GM20000 (cell line): ENCODE results near the gene SRBD1.
"Not testable (repeated sequence)": the region's sequence is repeated elsewhere in the genome, so short reads cannot be mapped to it uniquely, and the experiment has no call there.

Source experiments
- DNase-seq: peaks from one replicate; pipeline ENCODE4 v3.0.0; 2012; ENCODE audit warnings: low spot score
- TF ChIP-seq, protein P1 (sequence below): IDR thresholded peaks from 2 replicates; pipeline ENCODE4 v1.5.1; 2012; ENCODE audit warnings: mild to moderate bottlenecking, control low read depth; ENCODE audit errors: extremely low read depth, missing control alignments

The SRBD1 gene

DNA sequence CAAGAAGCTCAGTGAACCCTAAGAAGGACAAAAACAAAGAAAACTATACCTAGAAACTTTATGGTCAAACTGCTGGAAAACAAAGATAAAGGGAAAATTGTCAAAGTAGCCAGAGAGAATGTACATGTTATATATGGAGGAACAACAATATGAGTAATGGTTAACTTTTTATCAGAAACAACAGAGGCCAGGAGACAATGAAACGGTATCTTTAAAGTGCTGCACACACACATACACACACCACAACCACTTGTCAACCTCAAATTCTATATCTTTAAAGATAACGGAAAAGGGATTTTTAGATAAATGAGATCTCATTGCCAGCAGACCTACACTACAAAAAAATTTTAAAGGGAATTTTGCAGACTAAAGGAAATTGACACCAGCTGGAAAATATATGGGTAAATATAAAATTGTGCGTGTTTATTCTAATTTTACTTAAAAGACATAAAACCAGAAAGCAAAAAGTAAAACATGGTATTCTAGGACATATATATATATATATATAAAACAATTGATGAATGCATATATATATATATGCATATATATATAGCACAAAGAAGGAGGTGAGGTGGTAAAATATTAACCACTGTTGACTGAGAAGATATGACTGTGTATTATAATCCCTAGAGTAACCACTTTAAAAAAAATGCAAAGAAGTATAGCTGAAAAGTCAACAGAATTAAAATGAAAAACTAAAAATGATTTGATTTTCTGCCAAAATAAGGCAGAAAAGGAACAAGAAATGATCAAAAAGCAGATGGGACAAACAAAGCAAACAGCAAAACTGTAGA lies 172.0 kb downstream of the SRBD1 start:
- TF ChIP-seq, protein P1, sequence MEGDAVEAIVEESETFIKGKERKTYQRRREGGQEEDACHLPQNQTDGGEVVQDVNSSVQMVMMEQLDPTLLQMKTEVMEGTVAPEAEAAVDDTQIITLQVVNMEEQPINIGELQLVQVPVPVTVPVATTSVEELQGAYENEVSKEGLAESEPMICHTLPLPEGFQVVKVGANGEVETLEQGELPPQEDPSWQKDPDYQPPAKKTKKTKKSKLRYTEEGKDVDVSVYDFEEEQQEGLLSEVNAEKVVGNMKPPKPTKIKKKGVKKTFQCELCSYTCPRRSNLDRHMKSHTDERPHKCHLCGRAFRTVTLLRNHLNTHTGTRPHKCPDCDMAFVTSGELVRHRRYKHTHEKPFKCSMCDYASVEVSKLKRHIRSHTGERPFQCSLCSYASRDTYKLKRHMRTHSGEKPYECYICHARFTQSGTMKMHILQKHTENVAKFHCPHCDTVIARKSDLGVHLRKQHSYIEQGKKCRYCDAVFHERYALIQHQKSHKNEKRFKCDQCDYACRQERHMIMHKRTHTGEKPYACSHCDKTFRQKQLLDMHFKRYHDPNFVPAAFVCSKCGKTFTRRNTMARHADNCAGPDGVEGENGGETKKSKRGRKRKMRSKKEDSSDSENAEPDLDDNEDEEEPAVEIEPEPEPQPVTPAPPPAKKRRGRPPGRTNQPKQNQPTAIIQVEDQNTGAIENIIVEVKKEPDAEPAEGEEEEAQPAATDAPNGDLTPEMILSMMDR, result no peak
- DNase-seq, result no peak

DNA sequence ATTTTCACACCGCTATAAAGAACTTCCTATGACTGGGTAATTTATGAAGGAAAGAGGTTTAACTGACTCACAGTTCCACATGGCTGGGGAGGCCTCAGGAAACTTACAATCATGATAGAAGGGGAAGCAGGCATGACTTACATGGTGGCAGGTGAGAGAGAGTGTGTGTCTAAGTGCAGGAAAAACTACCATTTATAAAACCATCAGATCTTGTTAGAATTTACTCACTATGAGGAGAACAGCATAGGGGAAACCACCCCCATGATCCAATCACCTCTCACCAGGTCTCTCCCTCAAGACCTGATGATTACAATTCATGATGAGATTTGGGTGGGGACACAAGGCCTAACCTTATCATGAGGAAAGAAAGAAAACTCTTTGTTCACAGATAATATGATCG lies 174.6 kb downstream of the SRBD1 start:
- TF ChIP-seq, protein P1, result no peak
- no peak for DNase-seq

DNA sequence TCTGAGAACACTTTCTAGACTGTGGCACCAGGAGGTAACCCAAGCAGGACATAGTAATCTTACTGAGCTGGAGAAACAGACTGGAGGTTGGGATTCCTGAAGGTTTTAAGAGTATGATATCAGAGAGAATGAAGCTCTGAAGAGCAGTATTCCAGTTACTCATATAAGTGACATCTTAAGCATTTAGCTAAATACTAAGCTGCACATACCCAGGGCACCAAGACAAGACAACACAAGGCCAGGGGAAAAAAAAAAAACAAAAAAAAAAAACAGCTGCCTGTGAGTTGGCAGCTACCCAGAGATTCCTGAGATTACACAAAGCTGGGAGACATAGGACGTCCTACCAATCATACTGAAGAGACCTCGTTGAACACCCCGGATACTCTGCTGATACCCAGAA lies 175.8 kb downstream of the SRBD1 start:
- TF ChIP-seq, protein P1, result no peak
- DNase-seq, result no peak

DNA sequence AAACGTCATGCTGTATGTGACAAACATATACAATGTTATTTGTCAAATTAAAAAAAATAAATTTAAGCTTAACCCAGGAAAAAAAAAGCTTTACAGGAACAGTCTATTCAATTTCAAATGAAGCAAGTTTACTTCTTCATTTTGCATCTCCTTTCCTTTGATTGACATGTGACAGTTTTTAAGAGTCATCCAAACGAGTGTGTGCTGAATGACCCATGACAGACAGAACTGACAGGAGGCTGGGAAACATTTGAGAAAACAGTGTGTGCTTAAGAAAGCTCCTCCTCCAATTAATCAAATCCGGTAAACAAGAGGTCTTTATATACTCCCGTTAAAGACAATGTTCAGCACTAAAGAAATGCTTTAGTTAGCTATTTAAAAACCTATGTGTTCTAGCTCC lies 177.7 kb downstream of the SRBD1 start:
- TF ChIP-seq, protein P1, result no peak
- DNase-seq, result no peak

DNA sequence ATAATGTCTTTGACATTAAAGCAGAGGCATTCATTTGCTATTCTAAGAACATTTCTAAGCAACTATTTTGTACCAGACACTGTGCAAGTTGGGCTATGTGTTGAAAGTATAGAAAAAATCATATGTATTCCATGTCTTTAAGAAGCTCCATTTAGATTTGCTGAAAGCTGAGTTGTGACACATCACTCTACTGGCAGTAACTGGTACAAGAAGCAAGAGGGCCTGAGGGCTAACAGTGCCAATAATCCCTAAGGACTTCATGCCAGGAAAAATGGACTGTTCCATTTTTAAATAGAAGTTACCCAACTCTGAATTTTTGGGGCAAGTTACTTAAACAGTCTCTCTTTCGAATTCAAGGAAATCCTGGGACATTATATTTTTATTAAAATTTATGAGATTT lies 178.7 kb downstream of the SRBD1 start:
- TF ChIP-seq, protein P1, result no peak
- DNase-seq, result no peak

DNA sequence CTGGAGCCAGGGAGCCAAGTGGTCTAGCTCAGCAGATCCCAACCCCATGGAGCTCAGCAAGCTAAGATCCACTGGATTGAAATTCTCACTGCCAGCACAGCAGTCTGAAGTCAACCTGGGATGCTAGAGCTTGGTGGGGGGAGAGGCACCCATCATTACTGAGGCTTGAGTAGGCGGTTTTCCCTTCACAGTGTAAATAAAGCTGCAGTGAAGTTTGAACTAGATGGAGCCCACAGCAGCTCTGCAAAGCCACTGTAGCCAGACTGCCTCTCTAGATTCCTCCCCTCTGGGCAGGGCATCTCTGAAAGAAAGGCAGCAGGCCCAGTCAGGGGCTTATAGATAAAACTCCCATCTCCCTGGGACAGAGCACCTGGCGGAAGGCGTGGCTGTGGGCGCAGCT lies 185.0 kb downstream of the SRBD1 start:
- not testable (repeated sequence) for DNase-seq

DNA sequence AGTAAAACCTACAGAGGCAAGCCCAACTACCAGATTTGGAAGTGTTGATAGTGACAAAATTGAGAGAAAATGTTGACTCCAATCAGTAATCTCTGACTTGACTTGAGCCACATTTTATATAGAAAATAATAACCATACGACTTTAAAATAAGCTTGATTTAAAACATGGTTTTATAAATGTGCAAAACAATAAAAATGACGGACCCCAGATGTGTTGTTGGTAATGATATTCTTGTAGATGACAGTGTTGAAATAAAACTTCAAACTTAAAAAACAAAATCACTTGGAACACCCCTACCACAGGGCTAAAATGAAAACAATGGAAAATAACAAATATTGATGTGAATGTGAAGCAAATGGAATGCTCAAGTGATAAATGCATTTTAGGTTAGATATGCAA lies 188.1 kb downstream of the SRBD1 start:
- DNase-seq, result no peak
- TF ChIP-seq, protein P1, result no peak

DNA sequence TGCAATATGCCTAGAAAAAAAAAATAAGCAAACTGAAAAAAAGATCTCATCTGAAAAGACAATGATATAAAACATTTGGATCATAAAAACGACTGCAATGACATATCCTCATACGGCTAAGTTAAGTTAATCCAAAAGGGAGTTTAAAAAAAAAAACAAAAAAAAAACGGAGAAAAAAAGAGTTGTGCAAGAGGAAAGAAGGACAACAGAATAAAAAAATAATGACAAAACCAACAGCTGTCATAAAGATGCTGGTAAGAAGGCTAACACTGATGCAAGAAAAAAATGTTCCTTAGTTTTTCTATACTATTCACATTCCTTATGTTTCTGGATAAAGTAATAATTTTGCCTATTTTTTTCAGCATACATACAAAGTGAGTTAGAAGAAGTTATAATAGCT lies 192.5 kb downstream of the SRBD1 start:
- TF ChIP-seq, protein P1, result no peak
- no peak for DNase-seq
